GM12875 (cell line): Measurements from ENCODE around the gene GNB4.

Experiments used
- H3K4me3 ChIP-seq: one replicate; pipeline ENCODE4 v1.5.1; 2011; ENCODE audit warnings: low read depth, low read length, control low read depth
- TF ChIP-seq, protein P1 (sequence below): IDR thresholded peaks from 2 replicates; pipeline ENCODE4 v1.5.1; 2011; ENCODE audit warnings: low read depth, mild to moderate bottlenecking, control low read depth, inconsistent platforms, low read length, moderate library complexity, borderline replicate concordance; ENCODE audit not compliant: insufficient read depth

Gene GNB4

GRCh38 chr3:179451265-179452175, at the start of gene GNB4:
Gene GNB4, minus strand, starts transcription at chr3:179451470. Its CDS starts 25,270 bp downstream, at chr3:179426200.
- H3K4me3 ChIP-seq = peak within 1 kb of the TSS; percentile 82
- TF ChIP-seq, protein P1, sequence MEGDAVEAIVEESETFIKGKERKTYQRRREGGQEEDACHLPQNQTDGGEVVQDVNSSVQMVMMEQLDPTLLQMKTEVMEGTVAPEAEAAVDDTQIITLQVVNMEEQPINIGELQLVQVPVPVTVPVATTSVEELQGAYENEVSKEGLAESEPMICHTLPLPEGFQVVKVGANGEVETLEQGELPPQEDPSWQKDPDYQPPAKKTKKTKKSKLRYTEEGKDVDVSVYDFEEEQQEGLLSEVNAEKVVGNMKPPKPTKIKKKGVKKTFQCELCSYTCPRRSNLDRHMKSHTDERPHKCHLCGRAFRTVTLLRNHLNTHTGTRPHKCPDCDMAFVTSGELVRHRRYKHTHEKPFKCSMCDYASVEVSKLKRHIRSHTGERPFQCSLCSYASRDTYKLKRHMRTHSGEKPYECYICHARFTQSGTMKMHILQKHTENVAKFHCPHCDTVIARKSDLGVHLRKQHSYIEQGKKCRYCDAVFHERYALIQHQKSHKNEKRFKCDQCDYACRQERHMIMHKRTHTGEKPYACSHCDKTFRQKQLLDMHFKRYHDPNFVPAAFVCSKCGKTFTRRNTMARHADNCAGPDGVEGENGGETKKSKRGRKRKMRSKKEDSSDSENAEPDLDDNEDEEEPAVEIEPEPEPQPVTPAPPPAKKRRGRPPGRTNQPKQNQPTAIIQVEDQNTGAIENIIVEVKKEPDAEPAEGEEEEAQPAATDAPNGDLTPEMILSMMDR = no peak

- H3K4me3 ChIP-seq = no peak overlapping the region
- TF ChIP-seq, protein P1 = no peak
Measured at GRCh38 chr3:179495483-179495882, 44.2 kb upstream of the GNB4 start.

- TF ChIP-seq, protein P1 = no peak
Measured at GRCh38 chr3:179493260-179493659, 42.0 kb upstream of the GNB4 start.

DNA sequence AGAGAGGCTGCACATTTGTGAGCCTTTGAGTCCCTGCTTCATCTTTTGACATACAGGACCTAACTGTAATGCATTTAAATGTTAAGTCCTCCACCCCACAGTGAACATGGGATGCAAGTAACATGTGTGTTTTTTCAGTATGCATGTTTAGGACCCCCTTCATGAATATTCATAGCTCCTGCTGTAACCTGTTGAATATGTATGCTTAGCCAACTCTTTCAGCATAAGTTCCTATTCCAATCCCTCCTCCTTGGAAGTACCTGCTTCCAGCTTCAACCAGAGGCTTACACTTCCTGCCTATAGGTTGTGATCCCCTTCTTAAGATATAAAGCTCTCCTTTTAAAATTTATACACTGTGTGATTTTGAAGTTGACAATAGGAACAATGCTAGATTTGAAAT, 36.9 kb upstream of the GNB4 start:
- no peak overlapping the region for H3K4me3 ChIP-seq
- TF ChIP-seq, protein P1 = no peak

More at GRCh38 chr3:179493260-179493659, 42.0 kb upstream of the GNB4 start:
- H3K4me3 ChIP-seq = no peak overlapping the region

GRCh38 chr3:179486806-179487205, 35.5 kb upstream of the GNB4 start:
- TF ChIP-seq, protein P1 = no peak
- H3K4me3 ChIP-seq = no peak overlapping the region

DNA sequence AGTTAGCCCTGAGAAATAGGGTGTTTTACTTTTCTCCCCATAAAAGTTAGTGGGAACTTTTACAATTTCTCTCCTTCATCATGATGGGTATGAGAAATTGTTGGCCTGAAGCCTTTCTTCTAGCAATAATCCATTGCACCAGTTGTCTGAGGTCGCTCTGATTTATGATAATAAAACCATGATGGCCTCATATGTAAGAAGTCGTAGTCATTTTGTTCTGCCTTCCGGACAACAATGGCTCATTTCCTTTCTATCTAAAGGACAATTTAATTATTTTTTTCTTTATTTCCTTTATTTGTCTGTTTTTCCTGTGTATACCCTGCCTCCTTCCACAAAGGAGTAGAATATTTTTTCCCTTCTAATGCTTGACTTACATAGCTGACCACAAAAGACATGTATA, 31.6 kb upstream of the GNB4 start:
- no peak overlapping the region for H3K4me3 ChIP-seq
- TF ChIP-seq, protein P1 = no peak

- TF ChIP-seq, protein P1 = no peak
- no peak overlapping the region for H3K4me3 ChIP-seq
Measured at GRCh38 chr3:179476215-179476614, 24.9 kb upstream of the GNB4 start.
